ENCODE results near the gene SLC5A9. TPM values are rescaled to one million over a fixed set of nuclear protein-coding genes. Genes with fewer than 3 reads are reported as not detected.

The SLC5A9 gene
- polyA plus RNA-seq, 3 donors, result 0.15 to 0.42 (median 0.28) TPM

DNA sequence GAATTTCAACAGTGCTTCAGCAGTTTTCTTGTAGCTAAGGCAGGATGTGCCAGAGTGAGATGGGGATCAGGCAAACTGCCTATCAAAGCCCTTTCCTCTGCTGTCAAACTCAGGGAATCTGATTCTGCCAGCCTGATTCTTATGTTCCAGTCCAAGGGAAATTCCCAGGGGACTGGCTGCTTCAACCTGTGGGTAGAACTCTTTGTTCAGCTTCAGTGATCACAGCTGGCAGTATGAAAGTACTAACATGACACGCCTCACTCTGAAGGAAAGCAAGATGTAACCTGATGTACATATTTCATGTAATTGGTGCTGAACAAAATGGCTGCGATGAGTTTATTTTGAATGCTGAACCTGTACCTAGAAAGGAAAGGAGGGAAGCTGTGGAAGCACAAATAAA, 40.1 kb upstream of the SLC5A9 start:
- Histone ChIP-seq H3K79me2 (ENCODE audit: insufficient read depth, low read length) (no peaks in the 10 kb centered on the region), H3K27ac (ENCODE audit: low read depth in 1 of 2, low read length in 2 of 2) (no peak overlapping the region), H3K4me1 (ENCODE audit: control insufficient read depth in 1 of 2, insufficient read depth in 2 of 2, low read length in 2 of 2) (no peaks in the 10 kb centered on the region), H3K9me3 (replicated peaks in 1 of 2; ENCODE audit: control insufficient read depth in 1 of 2, insufficient read depth in 1 of 2, low read length in 2 of 2) (peaks cover 5 to 11% of the 10 kb centered on the region in 2 donors), H3K4me3 (replicated peaks in 1 of 3; ENCODE audit: low read depth in 2 of 3, low read length in 3 of 3) (no peak overlapping the region), H3K4me2 (replicated peaks; ENCODE audit: extremely low read depth, low read length, poor library complexity, severe bottlenecking) (no peak overlapping the region), H3K9ac (ENCODE audit: insufficient read depth, low read length, poor library complexity, severe bottlenecking) (no peak overlapping the region), H2AFZ (ENCODE audit: insufficient read depth, low read depth, low read length, poor library complexity, severe bottlenecking) (no peak overlapping the region), H4K20me1 (ENCODE audit: insufficient read depth, low read length) (no peaks in the 10 kb centered on the region), H3K36me3 (replicated peaks in 1 of 2; ENCODE audit: control insufficient read depth in 1 of 2, insufficient read depth in 2 of 2, low read length in 2 of 2) (no peaks in the 10 kb centered on the region), H3K27me3 (ENCODE audit: control insufficient read depth in 2 of 2, insufficient read depth in 2 of 2, low read length in 2 of 2) (no peaks in the 10 kb centered on the region)
- DNase-seq, result no peak
- TF ChIP-seq, protein P1, sequence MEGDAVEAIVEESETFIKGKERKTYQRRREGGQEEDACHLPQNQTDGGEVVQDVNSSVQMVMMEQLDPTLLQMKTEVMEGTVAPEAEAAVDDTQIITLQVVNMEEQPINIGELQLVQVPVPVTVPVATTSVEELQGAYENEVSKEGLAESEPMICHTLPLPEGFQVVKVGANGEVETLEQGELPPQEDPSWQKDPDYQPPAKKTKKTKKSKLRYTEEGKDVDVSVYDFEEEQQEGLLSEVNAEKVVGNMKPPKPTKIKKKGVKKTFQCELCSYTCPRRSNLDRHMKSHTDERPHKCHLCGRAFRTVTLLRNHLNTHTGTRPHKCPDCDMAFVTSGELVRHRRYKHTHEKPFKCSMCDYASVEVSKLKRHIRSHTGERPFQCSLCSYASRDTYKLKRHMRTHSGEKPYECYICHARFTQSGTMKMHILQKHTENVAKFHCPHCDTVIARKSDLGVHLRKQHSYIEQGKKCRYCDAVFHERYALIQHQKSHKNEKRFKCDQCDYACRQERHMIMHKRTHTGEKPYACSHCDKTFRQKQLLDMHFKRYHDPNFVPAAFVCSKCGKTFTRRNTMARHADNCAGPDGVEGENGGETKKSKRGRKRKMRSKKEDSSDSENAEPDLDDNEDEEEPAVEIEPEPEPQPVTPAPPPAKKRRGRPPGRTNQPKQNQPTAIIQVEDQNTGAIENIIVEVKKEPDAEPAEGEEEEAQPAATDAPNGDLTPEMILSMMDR (IDR thresholded peaks at IDR 0.05), result no peak
- Mint-ChIP-seq H3K4me3 (no peak overlapping the region), H3K4me1 (no peaks in the 10 kb centered on the region), H3K27ac (no peak overlapping the region), H3K36me3 (no peaks in the 10 kb centered on the region), H3K9me3 (peaks cover 4 to 15% (median 9%) of the 10 kb centered on the region in 7 donors), H3K27me3 (ENCODE audit: low read depth in 3 of 3) (peaks cover 1 to 5% (median 1%) of the 10 kb centered on the region in 3 donors)
- WGBS (ENCODE audit: insufficient coverage), result 100% methylated on average over 1 of the region's 2 CpGs
- intact Hi-C loops (cut with micrococcal nuclease), result no loop called here

DNA sequence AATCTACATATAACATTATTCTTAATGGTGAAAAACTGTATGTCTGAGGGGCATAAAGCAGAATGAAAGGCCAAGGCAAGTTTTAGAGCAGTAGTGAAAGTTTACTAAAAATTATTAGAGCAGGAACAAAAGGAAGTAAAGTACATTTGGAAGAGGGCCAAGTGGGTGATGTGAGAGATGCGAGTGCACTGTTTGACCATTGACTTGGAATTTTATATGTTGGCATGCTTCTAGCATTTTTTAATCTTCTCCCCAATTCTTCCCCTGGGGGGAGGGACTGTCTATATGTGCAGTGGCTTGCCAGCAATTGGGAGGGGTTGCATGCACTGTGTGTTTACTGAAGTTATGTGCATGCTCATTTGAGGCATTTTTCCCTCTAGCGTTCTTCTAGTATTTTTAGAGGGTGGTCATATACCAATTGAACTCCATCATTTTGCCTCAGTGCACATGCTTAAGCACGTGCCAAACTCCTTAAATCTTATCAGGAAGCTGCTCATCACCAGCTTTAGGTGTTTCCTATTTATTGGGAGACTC, 36.1 kb upstream of the SLC5A9 start:
- no peak for DNase-seq
- no peaks in the 10 kb centered on the region for H3K4me1 ChIP-seq (ENCODE audit: control insufficient read depth in 1 of 2, insufficient read depth in 2 of 2, low read length in 2 of 2)
- Mint-ChIP-seq H3K27me3 (ENCODE audit: low read depth in 3 of 3) (peaks cover 1 to 4% (median 2%) of the 10 kb centered on the region in 3 donors), H3K4me1 (no peaks in the 10 kb centered on the region), H3K9me3 (peaks cover 14 to 38% (median 26%) of the 10 kb centered on the region in 7 donors), H3K4me3 (no peak overlapping the region), H3K36me3 (no peaks in the 10 kb centered on the region), H3K27ac (no peak overlapping the region)
- H2AFZ ChIP-seq (ENCODE audit: insufficient read depth, low read depth, low read length, poor library complexity, severe bottlenecking), result no peak overlapping the region
- peaks cover 10 to 30% of the 10 kb centered on the region in 2 donors for H3K9me3 ChIP-seq (replicated peaks in 1 of 2; ENCODE audit: control insufficient read depth in 1 of 2, insufficient read depth in 1 of 2, low read length in 2 of 2)
- no peaks in the 10 kb centered on the region for H3K36me3 ChIP-seq (replicated peaks in 1 of 2; ENCODE audit: control insufficient read depth in 1 of 2, insufficient read depth in 2 of 2, low read length in 2 of 2)
- no peak overlapping the region for H3K4me3 ChIP-seq (replicated peaks in 1 of 3; ENCODE audit: low read depth in 2 of 3, low read length in 3 of 3)
- 67% methylated on average over 1 of the region's 3 CpGs for WGBS (ENCODE audit: insufficient coverage)
- intact Hi-C loops (cut with micrococcal nuclease), result no loop called here
- no peak overlapping the region for H3K27ac ChIP-seq (ENCODE audit: low read depth in 1 of 2, low read length in 2 of 2)
- H3K27me3 ChIP-seq (ENCODE audit: control insufficient read depth in 2 of 2, insufficient read depth in 2 of 2, low read length in 2 of 2), result no peaks in the 10 kb centered on the region
- no peaks in the 10 kb centered on the region for H3K79me2 ChIP-seq (ENCODE audit: insufficient read depth, low read length)
- no peak overlapping the region for H3K9ac ChIP-seq (ENCODE audit: insufficient read depth, low read length, poor library complexity, severe bottlenecking)
- TF ChIP-seq, protein P1 (IDR thresholded peaks at IDR 0.05), result no peak
- H4K20me1 ChIP-seq (ENCODE audit: insufficient read depth, low read length), result no peaks in the 10 kb centered on the region
- no peak overlapping the region for H3K4me2 ChIP-seq (replicated peaks; ENCODE audit: extremely low read depth, low read length, poor library complexity, severe bottlenecking)
